Panc1 (cell line): ENCODE measurements around the gene MTAP.

Source experiments
- CTCF ChIP-seq: fragments of 450-650 bp; IDR thresholded peaks from 2 replicates; pipeline ENCODE4 v1.5.1; 2017; ENCODE audit warnings: mild to moderate bottlenecking
- POLR2AphosphoS5 ChIP-seq: IDR thresholded peaks from 2 replicates; pipeline ENCODE4 v1.6.1; 2012; ENCODE audit warnings: mild to moderate bottlenecking, low read depth, low read length, moderate library complexity
- REST ChIP-seq, 2 experiments: IDR thresholded peaks; 2 replicates each; pipeline ENCODE4 v1.6.1; 2011 to 2012; ENCODE audit warnings: low read depth in 2 of 2, control low read depth in 1 of 2, low read length in 1 of 2, mild to moderate bottlenecking in 1 of 2, moderate library complexity in 1 of 2; ENCODE audit not compliant: insufficient read depth in 1 of 2

GRCh38 chr9:21770871-21771560 is 31.4 kb upstream of the MTAP start:
- TF ChIP-seq REST (IDR thresholded peaks at IDR 0.05; ENCODE audit: insufficient read depth in 1 of 2, low read depth in 2 of 2, low read length in 1 of 2) (no peak), CTCF (no peak), POLR2AphosphoS5 (no peak)
